Neural crest cell (in vitro differentiated cells): ENCODE measurements around the gene SLC9A9. TPM values are rescaled to one million over a fixed set of nuclear protein-coding genes. Genes with fewer than 3 reads are reported as not detected.
A peak's percentile ranks its signal among the peaks of the same experiment; 100 is the strongest.

Experiments used
- DNase-seq: peaks from one replicate; pipeline ENCODE4 v3.0.0; 2021; ENCODE audit warnings: low read depth, mixed read lengths, low spot score
- H3K27ac Mint-ChIP-seq: one replicate; pipeline ENCODE4 v1.8.0; 2021; ENCODE audit warnings: mild to moderate bottlenecking, mixed read lengths; ENCODE audit not compliant: unreplicated experiment
- H3K27me3 Mint-ChIP-seq: 2 replicates; pipeline ENCODE4 v1.8.0; 2021; ENCODE audit warnings: low read depth, mild to moderate bottlenecking, mixed read lengths
- H3K36me3 Mint-ChIP-seq: 2 replicates; pipeline ENCODE4 v1.8.0; 2021; ENCODE audit warnings: low read depth, mild to moderate bottlenecking, mixed read lengths
- H3K4me1 Mint-ChIP-seq: 2 replicates; pipeline ENCODE4 v1.8.0; 2021; ENCODE audit warnings: mixed read lengths
- H3K4me3 Mint-ChIP-seq: one replicate; pipeline ENCODE4 v1.8.0; 2021; ENCODE audit warnings: mild to moderate bottlenecking, mixed read lengths
- H3K9me3 Mint-ChIP-seq: 2 replicates; pipeline ENCODE4 v1.8.0; 2021; ENCODE audit warnings: mixed read lengths
- total RNA-seq: library from RNA; stranded (reverse); gene quantifications from 2 replicates; pipeline ENCODE4 v1.2.1, GENCODE V29; 2021
- TF ChIP-seq, protein P1 (sequence below): fragments of 200-600 bp; sonication (generic); conservative IDR thresholded peaks from 2 replicates; pipeline ENCODE4 v1.5.0; 2021; ENCODE audit warnings: antibody characterized with exemption, mild to moderate bottlenecking

The SLC9A9 gene
- total RNA-seq, 1 donor from 2014 or later, result 0.56 TPM

DNA sequence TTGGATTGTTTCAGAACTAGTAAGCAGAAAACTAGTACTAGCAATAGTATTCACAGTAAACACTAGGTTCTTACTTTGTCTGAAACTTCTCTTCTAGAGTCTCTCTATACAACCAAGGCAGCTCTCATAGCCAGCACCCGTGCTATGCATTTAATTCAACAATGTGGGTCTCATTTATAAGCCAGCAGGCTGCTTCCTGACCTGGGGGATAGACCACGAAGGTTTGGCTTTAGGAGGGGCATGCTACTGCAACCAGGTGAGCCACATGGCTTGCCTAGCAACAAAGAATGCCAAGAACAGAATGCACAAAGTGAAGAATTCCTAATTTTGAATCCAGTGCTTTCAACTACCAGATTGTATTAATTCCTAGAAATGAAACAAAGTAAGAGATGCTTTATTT lies 514.9 kb downstream of the SLC9A9 start:
- DNase-seq, result no peak
- peaks cover 8% of the 10 kb centered on the region for H3K4me1 Mint-ChIP-seq
- no peaks in the 10 kb centered on the region for H3K9me3 Mint-ChIP-seq
- H3K27me3 Mint-ChIP-seq, result no peaks in the 10 kb centered on the region
- H3K27ac Mint-ChIP-seq, result no peak overlapping the region
- TF ChIP-seq, protein P1, sequence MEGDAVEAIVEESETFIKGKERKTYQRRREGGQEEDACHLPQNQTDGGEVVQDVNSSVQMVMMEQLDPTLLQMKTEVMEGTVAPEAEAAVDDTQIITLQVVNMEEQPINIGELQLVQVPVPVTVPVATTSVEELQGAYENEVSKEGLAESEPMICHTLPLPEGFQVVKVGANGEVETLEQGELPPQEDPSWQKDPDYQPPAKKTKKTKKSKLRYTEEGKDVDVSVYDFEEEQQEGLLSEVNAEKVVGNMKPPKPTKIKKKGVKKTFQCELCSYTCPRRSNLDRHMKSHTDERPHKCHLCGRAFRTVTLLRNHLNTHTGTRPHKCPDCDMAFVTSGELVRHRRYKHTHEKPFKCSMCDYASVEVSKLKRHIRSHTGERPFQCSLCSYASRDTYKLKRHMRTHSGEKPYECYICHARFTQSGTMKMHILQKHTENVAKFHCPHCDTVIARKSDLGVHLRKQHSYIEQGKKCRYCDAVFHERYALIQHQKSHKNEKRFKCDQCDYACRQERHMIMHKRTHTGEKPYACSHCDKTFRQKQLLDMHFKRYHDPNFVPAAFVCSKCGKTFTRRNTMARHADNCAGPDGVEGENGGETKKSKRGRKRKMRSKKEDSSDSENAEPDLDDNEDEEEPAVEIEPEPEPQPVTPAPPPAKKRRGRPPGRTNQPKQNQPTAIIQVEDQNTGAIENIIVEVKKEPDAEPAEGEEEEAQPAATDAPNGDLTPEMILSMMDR, result no peak
- no peaks in the 10 kb centered on the region for H3K36me3 Mint-ChIP-seq
- no peak overlapping the region for H3K4me3 Mint-ChIP-seq

DNA sequence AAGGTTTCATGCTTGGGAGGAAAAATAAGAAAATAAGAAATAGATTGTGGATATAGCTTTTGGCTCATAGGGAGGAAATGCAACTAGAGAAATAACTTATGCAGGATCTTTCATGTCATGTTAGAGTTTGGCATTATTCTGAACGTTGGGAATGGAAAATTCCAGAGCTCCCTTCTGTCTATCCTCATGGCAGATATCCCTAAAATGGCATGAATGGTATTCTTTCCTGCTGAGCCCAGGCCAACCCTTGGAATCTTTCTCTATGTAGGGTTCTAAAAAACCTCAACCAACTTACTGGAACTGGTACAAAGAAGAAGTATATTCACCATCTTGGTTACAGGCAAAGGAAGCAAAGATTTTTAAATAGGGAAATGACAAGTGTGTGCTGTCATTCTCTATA lies 516.2 kb downstream of the SLC9A9 start:
- peaks cover 13% of the 10 kb centered on the region for H3K4me1 Mint-ChIP-seq
- no peak for DNase-seq
- H3K27ac Mint-ChIP-seq, result no peak overlapping the region
- H3K4me3 Mint-ChIP-seq, result no peak overlapping the region
- H3K36me3 Mint-ChIP-seq, result no peaks in the 10 kb centered on the region
- TF ChIP-seq, protein P1, result no peak
- no peaks in the 10 kb centered on the region for H3K27me3 Mint-ChIP-seq
- H3K9me3 Mint-ChIP-seq, result no peaks in the 10 kb centered on the region

DNA sequence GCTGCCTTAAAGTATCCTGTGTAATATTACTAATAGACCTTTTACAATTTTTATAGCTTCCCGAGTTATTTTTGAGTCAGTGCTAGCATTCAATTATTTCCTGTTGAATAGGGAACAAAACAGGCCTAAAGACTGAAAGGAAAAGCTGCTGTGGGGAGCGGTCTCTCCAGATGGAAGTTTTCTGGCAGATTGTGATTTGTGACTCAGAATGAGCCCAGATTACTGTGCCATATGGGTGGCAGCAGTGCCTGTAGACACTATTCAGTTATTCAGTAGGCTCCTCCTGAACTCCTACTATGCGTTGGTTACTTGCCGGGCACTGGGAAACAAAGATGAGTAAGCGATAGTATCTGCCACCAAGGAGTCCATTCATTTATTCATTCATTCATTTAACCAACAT lies 516.9 kb downstream of the SLC9A9 start:
- Mint-ChIP-seq H3K27ac (no peak overlapping the region), H3K4me1 (peaks cover 13% of the 10 kb centered on the region), H3K9me3 (no peaks in the 10 kb centered on the region), H3K4me3 (no peak overlapping the region), H3K36me3 (no peaks in the 10 kb centered on the region), H3K27me3 (no peaks in the 10 kb centered on the region)
- TF ChIP-seq, protein P1, result no peak
- DNase-seq, result no peak

DNA sequence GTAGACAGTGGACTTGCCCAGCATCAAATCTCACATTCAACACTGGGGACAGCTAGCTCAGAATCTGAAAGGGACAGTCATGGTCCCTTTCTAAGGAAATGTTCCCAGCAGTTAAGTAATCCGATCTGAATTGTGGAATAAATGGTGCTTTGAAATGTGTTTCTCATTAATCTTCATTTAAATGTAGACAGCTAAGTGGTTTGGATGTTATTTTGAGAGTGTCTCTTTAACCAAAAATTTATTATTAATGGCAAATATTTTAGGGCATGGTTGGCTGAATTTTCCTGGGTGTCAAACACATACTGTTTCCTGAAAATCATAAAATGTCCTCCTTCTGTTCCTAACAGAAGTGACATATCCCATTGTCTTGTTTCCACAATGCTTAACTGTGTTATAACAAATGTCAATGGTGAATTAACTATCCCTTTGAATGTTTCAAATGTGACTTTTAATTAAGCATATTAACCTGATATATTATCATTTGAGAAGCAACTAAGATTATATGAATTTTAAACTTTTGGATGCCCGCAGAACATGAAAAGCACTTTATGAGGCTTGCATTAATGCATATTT lies 517.9 kb downstream of the SLC9A9 start:
- no peaks in the 10 kb centered on the region for H3K36me3 Mint-ChIP-seq
- H3K4me1 Mint-ChIP-seq, result peaks cover 13% of the 10 kb centered on the region
- H3K4me3 Mint-ChIP-seq, result no peak overlapping the region
- H3K9me3 Mint-ChIP-seq, result no peaks in the 10 kb centered on the region
- TF ChIP-seq, protein P1, result no peak
- DNase-seq, result no peak
- no peaks in the 10 kb centered on the region for H3K27me3 Mint-ChIP-seq
- no peak overlapping the region for H3K27ac Mint-ChIP-seq

DNA sequence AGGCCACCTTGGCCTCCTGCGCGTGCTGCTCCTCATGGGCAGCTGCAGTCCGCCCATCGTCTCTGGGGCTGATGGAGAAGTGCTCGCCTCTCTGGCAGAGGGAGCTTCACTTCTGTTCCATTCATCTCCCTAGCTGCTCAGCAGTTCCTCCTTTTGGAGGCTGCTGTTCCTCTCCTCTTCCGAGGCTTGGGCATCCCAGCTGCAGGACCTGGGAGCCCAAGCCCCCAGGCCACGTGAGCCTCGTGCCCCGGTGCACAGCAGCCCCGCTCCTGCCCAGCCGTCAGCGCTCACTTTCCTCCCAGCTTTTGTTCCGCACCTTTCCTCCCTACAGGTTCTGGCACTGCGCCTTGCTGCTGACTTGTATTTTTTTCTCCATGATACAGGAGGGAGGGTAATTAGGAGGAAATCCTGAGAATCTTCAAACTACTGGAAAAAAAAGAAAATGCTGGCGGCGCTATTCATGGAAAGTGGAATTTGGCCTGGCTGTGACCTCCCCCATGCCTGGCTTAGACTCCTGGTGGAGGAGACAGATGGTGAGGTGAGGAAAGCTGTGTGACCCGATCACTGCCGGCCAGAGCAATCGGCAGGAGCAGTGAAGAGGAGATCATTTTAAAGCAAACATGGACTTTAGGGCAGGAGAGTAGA lies 518.6 kb downstream of the SLC9A9 start:
- TF ChIP-seq, protein P1, result no peak
- Mint-ChIP-seq H3K27me3 (no peaks in the 10 kb centered on the region), H3K4me3 (no peak overlapping the region), H3K36me3 (no peaks in the 10 kb centered on the region), H3K27ac (peak overlapping the region; percentile 95), H3K9me3 (no peaks in the 10 kb centered on the region), H3K4me1 (peaks cover 13% of the 10 kb centered on the region)
- no peak for DNase-seq
